ENCODE results near the gene PLOD1.

Gene PLOD1

GRCh38 chr1:11979028-11979850 lies 44.7 kb downstream of the PLOD1 start:
- DNase-seq (ENCODE audit: low read depth): no peak

GRCh38 chr1:11979851-11980675 lies 45.5 kb downstream of the PLOD1 start, which contains the start of gene MFN2:
MFN2 (plus strand) TSS chr1:11980444; CDS start chr1:11989169, 8,725 bp downstream.
- DNase-seq (ENCODE audit: low read depth): peak; percentile 88

DNA sequence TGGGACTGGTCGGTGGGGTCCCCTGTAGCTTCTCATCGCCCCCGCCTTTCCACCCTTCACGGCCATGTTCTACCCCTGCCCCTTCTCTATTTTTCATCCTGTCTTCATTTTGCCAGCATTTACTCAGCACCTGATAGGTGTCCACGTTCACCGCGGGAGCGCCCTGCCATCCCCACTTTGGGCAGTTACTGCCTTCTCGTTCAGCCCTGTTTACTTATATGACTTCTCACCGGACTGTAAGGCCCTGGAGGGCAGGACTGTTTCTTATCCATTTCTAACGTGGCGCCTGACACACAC lies 46.1 kb downstream of the PLOD1 start:
- no peak for DNase-seq (ENCODE audit: low read depth)

DNA sequence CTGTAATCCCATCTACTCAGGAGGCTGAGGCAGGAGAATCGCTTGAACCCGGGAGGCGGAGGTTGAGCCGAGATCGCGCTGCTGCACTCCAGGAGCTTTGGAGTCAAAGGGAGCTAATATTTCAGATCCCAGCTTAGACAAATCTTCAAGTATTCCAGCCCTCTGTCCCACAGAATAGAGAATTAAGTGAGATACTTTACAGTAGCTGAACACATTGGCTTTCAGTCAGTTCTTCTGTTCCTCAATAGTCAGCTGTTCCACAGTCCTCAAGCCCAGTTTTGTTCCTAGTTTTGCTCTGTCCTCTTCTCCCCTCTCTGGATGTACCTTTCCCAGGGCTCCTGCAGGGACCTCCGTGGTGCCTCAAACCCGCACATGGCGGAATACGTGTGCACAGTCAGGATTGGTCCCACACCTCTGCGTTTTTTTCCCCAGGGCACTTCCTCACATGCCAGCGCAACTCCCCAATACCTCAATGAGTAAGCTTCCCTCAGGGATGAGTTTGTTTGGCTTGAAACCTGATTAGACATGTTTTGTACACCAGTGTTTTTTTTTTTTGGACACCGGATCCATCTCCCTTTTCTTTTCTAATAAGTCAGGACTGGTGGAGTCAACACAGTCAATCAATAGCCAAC lies 47.0 kb downstream of the PLOD1 start:
- no peak for DNase-seq (ENCODE audit: low read depth)

DNA sequence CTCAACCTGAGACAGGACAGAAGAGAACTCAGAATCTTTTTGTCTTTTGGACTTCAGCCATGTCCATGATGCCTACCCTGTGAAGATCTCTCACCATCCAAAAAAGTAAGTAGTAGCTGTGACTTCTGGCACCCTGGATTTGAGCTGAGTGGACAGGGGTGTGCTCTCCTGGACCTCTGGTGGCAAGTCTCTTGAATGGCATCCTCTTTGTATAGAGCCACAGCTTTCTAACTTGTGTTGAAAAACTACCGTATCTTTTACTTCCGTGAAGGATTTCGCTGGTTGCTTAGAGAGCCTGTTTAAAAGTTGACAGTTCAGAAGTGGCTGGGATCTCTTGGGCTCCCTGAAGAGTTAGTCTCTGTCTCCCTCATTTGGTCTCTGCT lies 47.5 kb downstream of the PLOD1 start:
- no peak for DNase-seq (ENCODE audit: low read depth)

GRCh38 chr1:11984121-11984520 lies 49.6 kb downstream of the PLOD1 start:
- no peak for DNase-seq (ENCODE audit: low read depth)

GRCh38 chr1:11984576-11984975 lies 50.1 kb downstream of the PLOD1 start:
- DNase-seq (ENCODE audit: low read depth): no peak

- DNase-seq (ENCODE audit: low read depth): no peak
Observed at GRCh38 chr1:11985171-11985570, 50.7 kb downstream of the PLOD1 start.

DNA sequence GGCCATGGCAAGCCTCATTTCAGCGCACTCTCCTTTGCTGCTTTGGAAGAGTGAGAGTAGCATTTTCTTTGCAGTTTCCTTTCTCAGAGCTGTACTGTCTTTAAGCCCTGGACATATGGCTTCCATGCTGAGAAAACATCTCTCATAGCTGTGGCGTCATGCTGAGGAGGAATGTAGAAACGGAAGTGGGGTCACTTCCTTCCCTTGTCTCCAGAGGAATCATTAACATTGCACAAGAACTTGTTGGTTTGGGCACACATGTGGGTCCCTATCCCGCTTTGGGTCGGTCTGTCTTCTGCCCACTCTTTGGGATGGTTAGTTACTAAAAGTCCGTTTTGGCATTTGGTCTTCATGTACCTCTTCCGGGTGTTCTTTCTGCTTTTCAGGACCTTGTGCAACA lies 51.3 kb downstream of the PLOD1 start:
- DNase-seq (ENCODE audit: low read depth): no peak

DNA sequence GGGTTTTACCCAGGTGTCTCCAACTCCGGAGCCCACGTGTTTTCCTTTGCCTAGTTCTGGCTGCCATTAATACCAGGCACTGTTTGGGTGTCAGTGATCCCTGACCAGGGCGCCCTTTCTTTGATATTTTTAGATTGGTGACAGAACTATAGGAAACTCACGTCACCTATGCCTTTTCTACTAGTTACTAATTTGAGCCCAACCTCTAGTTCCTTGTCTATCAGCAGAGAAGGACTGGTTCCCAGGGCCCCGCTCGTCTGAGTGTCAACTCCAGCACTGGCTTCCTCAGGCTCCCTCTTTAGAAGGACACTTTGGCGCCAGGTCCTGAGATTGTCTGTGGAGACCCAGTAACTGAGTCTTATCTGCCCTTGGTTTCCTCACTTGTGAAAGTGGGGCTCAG lies 55.2 kb downstream of the PLOD1 start:
- no peak for DNase-seq (ENCODE audit: low read depth)

DNA sequence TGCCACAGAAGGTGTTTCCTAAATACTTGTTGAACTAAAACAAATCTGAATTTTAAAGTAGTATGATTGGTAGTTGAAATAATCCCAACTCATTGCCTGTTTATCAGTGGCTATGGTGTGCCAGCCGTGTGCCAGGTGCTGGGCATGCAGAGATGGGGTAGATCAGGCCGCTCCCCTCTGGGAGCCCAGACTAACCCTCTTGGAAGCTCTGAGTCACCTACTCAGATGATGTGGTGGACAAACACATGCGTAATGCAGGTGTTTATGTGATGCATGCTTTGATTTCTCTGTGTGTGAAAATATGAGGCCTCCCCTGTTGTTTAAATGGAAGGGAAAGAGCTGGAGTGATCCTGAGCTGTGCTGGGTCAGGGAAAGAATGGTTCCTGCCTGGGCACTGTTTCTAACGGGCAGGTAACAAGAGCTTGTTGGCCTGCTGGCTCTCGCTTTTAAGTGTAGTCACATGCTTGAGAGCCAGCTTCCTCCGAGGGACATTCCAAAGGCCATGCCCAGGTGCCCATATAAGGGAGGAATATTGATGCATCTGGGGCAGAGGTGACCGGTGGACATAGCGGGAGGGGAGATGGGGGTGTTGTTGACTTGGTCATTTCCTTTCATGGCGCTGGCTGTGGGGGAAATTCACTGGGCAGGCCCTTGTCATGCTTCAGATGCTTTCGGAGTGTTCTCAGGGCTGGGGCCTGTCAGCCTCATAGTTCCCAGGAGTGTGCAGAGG lies 56.0 kb downstream of the PLOD1 start:
- DNase-seq (ENCODE audit: low read depth): no peak

DNA sequence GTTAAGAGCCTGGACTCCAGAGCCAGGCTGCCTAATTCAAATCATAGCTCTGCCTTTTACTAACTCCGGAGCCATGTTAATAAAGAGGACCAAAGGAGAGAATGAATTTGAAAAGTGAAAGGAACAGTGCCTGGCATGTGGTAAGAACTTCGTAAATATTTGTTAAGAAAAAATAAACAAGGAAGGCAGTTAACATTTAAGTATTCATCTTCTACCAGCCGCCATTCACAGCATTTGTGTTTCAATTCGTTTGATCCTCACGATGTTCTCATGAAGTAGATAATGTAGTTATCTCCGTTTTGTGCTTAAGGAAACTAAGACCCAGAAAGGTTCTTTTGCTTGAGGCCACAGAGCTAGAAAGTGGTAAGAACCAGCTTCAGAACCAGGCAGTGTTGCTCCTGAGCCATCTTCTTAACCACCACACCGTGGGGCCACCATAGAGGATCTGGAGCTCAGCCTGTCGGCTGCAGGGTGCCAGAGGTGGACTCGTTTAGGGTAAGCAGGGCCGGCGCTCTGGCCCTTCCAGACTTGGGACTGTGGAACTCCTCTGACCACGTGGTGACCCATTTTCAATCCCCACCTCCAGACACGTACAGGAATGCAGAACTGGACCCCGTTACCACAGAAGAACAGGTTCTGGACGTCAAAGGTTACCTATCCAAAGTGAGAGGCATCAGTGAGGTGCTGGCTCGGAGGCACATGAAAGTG lies 57.6 kb downstream of the PLOD1 start:
- DNase-seq (ENCODE audit: low read depth): no peak

DNA sequence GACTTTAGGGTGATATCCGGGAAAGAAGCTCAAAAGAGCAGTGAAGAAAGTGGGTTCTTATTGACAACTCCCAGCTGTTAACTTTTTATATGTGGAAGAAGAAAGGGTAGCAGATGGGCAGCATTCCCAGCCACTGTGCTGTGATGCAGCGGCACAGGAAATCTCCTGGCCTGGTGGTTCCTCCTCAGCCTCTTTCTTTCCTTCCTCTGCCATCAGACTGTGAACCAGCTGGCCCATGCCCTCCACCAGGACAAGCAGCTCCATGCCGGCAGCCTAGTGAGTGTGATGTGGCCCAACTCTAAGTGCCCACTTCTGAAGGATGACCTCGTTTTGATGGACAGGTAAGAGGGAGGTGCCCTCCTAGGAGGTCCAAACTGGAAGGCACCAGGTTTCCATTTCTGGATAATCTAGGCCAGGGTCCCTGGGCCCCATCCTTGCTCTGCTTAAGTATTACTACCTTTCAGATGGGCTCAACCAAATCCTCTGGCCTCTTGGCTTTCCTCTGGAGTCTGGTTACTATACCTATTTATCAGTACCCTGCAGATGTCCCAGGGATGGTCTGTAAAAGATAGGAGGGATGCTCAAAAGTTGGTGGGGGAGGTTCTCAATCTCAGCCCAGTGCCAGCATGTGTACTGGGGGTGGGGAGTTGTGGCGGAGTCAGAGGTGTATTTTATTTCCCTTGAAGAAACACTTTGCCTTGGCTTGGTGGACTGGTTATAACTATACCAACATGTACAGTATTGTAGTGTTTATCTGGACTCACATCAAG lies 62.7 kb downstream of the PLOD1 start:
- DNase-seq (ENCODE audit: low read depth): no peak

DNA sequence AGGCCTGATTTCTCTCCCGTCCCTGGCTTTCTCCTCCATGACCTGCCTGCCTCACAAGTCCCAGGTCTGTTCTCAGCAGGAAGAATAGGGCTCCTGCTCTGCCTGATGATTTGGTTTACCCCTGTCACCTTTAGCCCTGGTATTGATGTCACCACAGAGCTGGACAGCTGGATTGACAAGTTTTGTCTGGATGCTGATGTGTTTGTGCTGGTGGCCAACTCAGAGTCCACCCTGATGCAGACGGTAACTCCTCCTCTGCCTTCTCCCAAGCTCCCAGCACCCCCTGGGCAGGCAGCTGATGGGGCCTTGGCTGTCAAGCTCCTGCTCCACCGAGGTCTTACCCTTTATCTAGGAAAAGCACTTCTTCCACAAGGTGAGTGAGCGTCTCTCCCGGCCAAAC lies 64.1 kb downstream of the PLOD1 start:
- DNase-seq (ENCODE audit: low read depth): no peak

DNA sequence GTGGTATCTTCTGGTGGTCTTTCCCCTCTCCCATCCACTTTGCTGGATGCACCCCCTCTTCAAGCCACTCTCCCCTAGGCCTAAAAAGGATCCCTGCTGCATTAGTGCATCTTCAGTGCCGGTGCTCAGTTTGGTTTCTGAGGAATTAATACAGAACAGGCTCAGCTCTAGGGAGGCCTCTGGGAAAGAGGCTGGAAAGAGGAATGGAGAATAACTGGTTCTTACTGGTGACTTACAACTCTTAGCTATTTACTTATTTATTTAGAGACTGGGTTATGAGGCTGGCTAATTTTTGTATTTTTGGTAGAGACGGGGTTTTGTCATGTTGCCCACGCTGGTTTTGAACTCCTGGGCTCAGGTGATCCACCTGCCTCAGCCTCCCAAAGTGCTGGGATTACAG lies 64.7 kb downstream of the PLOD1 start:
- no peak for DNase-seq (ENCODE audit: low read depth)

GRCh38 chr1:12001249-12001917 lies 66.9 kb downstream of the PLOD1 start:
- no peak for DNase-seq (ENCODE audit: low read depth)

DNA sequence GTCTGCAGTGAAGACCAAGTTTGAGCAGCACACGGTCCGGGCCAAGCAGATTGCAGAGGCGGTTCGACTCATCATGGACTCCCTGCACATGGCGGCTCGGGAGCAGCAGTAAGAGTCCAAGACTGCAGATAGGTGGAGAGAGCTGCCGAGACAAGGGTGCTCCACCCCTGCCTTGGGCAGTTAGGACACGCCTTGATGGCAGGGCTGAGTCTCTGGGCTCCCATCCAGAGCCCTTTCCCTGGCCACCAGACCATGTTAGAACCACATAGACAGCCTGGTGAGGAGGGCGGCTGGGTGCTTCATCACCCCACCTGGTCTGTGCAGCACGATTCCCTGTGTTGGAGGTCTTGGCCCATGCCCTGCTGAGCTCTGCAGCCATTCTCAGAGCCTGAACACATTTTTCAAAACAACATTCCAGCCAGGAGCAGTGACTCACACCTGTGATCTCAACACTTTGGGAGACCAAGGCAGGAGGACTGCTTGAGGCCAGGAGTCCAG lies 67.5 kb downstream of the PLOD1 start:
- DNase-seq (ENCODE audit: low read depth): no peak

- DNase-seq (ENCODE audit: low read depth): no peak
Observed at GRCh38 chr1:12003762-12004161, 69.2 kb downstream of the PLOD1 start.

- no peak for DNase-seq (ENCODE audit: low read depth)
Observed at GRCh38 chr1:12005488-12006166, 71.1 kb downstream of the PLOD1 start.
